HUDEP-2 (cell line): ENCODE results near the gene BGN.

Experiments
- DNase-seq, 76 experiments: peaks; one replicate each; lab custom pipeline; 2025; ENCODE audit not compliant: unreplicated experiment in 76 of 76; lab: John Stamatoyannopoulos, UW

BGN gene

DNA sequence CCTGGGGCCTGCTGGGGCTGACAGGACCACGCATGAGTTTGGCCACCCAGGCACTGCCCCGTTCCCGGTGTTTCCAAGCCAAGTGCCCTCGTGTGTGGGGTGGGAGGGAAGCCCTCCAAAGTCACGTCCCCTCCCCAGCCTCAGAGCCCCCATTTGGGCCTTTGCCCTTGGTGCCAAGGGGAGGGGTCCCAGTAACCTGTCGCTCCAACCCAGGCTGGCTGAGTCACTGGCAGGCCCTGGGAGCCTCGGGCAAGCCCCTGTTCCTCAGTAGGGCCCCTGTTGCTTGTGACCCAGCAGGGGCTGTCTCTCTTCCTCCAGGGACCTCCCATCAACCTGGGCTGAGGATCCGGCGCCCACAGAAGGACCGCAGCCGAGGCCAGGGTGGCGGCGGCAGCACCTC is 13.7 kb upstream of the BGN start:
- no peak for DNase-seq

DNA sequence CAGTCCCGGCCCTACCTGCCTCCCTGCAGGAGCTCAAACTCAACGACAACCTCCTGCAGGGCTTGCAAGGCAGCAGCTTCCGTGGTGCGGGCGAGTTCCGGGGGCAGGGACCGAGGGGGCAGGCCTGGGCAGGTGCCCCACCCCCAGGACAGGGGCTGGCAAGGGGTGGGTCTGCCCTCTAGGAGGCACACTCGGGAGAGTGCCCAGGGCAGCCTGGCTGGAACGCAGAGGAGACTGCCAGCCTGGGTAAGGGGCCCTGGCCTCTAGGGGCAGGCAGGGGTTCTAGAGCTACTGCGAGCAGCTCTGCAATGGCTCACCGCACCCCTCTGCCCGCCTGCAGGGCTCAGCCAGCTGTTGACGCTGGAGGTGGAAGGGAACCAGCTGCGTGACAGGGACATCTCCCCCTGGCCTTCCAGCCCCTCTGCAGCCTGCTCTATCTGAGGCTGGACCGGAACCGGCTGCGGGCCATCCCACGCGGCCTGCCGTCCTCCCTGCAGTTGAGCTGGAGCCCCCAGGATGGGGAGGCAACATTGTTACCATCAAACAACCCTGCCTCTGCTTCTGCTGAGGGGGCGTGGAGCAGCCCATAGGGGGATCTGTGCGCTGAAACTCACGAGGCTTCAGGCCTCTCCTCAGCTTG is 12.3 kb upstream of the BGN start:
- no peak for DNase-seq

DNA sequence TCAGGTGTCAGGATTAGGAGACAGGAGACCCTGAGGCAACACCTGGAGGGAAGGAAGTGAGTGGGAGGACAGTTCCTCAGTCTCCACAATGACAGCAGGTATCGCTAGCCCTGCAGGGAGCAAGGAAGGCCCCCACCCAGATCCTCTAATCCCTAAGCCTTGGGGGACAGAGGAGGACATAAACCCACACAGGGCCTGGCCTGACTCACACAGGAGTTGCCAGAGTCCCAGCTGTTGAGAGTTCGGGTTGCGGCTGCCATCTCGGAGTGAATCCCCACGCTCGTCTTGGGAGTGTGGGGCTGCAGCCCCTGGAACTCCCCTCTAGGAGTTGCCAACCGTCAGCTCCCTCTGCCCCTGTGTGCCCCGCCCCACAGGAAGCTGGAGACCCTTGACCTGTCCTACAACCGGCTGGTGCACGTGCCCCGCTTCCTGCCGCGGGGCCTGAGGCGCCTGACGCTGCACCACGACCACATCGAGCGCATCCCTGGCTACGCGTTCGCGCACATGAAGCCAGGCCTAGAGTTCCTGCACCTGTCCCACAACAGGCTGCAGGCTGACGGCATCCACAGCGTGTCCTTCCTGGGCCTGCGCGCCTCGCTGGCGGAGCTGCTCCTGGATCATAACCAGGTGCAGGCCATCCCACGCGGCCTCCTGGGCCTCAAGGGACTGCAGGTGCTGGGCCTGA is 9.2 kb upstream of the BGN start:
- no peak for DNase-seq

DNA sequence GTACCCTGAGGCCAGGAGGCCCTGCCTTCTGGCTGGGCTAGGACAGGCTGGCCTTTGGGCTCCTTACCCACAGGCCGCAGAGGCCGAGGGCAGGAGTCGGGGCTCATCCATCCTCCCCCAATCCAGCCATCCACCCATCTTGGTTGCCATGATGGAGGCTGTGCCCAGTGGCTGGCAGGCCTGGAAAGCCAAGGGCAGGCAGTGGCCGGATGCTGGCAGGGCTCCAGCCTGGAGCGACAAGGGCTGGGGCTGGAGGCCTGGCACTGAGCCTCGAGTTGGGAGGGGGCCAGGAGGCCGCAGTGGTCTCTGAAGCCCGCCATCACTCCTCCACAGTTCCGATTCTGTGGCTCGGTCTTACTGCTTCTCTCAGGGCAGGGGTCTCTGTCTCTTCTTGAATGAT is 8.6 kb upstream of the BGN start:
- DNase-seq: no peak

DNA sequence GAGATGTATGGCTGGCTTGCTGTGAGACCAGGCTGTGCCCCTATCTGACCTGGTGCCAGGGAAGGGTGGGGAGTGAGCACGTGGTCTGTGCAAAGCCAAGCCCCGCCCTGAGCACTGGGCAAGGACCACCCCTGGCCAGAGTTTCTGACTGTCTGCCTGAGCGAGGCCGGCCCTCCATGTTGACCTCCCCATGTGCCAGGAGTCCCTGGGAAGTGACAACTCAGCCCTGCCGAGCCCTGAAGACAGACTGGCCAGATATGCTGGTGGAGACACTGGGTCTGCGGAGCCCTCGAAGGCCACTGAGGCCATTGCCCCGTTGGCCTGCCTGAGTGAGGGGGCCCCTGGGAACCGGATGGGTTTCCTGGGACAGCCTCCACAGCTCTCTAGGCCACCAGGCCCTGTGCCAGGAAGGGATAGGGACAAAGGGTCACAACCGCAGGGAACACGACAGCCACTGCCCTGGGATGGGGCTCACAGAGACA is 7.1 kb upstream of the BGN start:
- no peak for DNase-seq

DNA sequence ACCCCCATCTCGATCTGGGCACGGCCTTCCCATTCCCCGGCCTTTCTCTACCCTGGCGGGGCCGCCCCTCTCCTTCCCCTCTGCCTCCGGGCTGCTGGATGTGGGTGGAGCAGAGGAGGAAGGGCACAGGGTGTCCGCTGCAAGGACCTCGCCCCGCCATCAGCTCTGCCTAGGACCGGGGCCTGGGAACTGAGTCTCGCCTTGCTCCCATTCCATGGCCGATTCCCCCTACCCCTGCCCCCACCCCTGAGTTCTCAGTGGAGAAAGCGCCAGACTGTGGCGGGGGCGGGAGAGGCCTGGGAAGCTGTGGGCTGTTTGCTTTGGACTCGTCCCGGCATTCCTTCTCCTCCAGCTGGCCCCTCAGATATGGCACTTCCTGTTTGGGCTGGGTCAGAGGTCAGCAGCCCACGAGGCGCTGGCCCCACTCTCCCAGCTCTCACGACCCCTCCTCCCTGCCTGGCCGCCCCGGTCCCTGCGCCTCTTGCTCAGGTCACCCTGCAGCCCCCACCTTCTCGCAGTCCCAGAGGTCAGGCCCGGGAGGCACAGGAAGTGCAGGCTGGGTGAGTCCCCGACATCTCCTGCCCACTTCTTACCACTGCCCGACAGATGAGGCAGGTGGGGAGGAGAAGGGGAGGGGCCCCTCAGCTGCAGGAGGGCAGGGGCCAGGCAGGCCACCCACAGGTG is 6.4 kb upstream of the BGN start:
- no peak for DNase-seq

DNA sequence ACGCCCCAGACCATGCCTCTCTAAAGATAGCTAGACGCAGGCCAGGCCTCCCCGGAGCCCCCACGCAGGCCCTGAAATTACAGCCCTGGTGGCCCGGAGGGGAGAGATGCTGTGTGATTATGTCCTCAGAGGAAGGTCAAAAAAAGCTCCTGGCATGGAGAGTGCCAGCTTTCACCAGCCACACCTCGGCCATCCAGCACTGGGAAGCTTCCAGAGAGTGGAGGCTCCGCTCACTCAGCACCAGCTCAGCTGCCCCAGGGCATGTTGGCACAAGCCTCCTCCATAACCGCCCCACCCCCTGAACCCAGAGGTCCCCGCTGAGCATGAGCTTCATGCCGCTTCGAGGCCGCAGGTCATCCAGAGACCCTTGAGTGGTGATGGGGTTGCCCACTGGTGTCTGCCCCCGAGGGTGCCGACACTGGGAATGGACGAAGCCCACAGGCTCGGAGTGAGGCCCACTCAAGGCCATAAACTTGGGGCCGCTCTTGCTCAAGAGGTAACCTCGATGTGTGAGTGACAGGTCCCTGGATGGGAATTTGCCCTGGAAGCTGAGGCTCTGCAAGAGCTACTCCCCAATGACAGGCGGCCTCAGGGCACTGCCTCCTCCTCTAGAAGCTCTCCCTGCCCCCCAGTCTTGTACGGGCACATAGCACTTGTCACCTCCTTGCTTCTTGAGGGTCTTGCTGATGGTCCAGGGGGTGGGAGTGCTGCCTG is 4.4 kb upstream of the BGN start:
- no peak for DNase-seq

DNA sequence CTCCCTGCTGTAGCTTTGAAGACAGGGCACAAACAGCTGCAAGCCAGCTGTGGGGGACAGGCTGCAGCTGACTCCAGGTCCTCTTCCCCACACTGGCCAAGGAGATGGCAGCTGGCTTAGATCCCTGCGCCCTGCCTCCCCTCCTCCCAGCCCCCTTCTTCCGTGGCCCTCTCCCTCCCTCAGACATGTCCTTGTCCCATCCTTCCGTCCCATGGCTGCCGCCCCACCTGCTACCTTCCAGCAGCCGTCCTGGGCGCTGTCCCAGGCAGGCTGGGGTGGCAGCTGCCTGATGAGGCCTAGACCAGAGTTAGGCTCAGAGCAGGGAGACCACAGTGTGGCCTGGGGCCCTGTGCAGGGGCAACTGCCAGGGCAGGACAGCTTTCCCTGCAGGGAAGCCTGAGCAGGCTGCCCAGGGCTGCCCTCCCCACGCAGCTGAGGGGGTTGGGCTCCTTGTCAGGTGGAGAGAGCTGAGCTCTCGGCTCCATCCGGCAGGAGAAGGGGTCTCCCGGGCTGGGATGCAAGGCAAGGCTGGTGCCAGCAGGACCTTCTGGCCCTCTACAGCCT is 3.3 kb upstream of the BGN start:
- no peak for DNase-seq

DNA sequence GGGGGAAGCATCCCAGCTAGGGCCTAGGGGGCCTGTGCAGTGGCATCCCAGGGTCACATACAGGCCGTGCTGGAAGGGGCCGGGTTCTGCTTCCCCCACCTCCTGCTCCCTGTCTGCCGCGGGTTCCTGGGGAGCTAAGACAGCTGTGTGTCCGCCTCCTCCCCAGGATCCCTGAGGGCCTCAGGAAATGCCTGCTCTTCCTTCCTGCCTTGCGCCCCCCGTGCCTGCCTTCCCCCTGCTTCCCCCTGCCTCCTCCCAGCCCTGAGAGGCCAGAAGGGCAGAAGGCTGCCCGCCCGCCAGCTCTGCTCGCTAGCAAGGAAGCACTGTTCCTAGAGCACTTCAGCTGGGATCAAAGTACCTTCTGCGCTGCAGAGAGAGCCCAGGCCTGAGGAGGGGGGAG is 2.9 kb upstream of the BGN start:
- DNase-seq: no peak

DNA sequence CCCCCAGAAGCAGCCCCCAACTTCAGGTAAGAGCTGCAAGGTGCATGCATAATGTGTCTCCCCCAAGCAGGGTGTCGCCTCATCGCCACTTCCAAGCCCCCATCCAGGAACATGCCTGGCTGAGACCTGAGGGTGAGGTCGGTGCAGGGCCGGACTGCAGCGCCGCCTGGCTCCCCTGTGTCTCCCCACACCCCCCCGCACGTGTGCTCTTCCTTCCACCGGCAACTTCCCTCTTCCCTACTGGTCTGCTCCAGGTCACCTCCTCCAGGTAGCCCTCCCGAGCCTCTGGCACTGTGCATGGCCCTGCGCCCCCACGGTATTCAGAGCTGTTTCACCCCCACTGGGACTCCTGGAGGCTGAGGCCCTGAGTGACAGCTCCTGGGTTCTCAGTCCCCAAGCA is 2.2 kb upstream of the BGN start:
- DNase-seq: no peak

DNA sequence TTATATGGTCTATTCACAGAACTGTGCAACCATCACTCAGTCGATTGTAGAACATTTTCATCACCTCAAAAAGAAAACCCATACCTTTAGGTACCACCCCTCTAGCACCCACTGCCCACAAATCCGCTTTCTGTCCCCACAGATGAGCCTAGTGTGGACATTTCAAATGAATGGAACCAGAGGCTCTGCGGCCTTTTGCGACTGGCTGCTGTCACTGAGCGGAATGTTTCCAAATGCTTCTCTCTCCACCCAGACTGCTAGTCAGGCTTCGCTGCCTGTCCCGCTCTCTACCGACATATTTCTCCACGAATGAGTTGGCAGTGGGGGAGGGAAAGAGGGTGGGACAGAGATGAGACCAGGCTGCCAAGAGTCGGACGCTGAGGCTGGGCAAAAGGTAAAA is 1.7 kb upstream of the BGN start:
- DNase-seq: no peak

DNA sequence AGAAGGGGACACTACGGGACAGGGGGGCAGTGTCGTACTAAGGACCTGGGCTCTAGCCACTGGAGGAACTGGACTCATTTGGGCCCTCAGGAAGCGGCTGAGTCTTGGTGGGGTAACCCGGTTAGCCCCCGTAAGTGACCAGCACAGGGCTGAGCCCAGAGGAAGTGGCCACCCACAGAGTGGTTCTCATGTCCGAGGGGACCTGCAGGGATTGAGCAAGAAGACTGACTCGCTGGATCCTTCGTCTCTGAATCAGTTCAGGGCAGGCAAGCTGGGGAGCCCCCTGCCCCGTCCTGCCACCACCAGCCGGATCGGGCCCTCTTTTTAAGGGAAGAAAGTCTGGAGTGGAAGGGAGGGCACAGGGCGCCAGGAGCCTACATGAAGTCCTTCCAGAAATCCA is 719 bp upstream of the BGN start:
- DNase-seq: no peak

DNA sequence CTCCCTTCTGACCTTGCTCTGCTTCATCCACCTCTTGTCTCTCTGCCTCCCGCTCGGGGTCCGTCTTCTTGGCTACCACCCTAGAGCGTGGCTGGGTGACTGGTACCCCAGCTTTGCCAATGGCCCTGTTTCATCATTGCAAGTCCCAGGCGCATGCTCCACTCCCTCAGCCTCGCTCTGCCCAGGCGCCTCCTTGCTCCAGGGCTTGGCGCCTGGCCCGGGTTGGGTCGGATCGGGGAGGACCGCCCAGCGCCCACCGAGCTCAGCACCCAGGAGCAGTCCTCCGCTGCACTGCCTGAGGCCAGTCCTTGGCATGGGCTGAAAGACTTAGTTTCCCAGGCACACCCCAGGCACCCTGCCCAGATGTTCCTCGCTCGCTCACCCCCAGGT is 577 bp downstream of the BGN start:
- no peak for DNase-seq

DNA sequence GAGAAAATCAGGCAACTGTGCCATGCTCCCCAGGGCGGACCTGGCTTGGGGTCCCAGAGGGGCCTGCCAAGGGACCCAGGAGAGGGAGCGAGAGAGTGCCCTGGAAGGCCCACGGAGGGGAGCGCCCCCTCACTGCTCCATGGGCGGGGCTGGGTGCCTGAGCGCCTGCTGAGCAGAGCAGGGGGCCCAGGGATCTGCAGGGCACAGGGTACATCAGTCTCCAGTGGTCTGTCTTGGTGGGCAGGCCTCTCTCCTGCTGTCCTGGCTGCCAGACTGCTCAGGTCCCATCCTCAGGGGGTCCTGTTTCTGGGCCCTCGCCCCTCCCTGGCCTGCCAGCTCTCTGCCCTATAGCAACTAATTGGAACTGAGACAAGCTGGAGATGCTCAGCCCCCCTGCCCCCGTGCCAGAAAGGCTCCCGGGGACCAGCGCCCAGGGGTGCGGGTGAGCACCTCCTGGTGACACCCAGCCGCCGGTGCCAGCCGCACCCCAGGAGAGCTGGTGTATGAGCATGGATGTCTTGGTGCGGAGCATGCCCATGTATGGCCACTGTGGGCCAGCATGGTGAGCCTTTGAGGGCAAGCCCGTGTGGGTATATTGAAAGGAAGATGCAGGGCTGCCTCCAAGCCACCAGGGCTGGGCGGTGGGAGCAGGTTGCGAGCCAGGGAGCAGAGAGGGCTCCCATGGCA is 1.3 kb downstream of the BGN start:
- no peak for DNase-seq

DNA sequence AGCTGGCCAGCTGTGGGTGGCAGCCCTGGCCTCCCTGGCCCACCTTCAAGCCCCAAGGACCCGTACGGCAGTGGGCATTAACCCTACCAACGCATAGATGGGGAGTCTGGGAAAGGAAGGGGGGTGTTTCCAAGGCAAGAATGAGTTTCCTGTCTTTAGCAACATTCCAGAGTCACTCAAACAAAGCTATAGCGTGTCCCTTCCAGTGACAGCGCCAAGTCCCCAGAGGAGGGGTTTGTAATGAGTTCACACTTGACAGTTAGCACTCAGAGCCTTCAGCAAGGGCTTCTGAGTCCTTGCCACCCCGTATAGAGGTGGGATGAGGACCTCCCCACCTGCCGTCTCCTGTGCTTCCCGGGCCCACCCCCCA is 1.8 kb downstream of the BGN start:
- DNase-seq: no peak

DNA sequence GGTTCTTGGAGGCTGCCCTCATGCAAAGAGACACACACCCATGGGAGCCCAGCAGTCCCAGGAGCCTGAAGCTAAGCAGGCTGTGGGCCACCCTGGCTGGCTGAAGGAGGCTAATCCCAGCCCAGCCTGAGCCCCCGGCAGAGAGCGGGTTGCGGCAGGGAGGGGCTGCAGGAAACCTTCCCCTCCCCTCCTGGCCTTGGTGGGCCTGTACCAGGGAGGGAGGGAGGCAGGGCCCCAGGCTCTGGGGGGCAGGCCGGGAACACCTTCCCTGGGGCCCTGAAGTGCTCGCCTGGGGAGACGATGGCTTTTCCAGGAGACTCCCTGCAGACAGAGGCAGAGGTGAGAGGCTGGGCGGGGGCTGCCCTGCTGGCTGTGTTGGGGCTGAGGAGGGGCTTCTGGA is 3.7 kb downstream of the BGN start:
- DNase-seq: no peak

DNA sequence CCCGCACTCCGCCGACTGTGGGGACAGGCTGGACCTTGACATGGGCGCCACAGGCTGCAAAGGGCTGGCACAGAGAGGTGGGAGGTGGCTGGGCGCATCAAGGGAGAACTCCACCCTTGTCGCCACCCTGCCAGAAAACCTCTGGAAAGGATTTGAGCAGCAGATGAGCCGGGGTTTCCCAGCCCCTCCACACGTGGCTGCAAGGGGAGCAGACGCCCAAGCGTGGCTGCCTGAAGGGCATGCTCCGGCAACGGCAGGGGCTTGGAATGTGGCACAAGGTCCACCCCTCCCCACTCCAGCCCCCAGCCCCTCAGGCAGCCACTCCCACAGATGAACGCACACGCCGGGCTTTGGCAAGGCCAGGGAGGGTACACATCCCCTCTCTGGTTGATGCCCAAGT is 4.6 kb downstream of the BGN start:
- no peak for DNase-seq

DNA sequence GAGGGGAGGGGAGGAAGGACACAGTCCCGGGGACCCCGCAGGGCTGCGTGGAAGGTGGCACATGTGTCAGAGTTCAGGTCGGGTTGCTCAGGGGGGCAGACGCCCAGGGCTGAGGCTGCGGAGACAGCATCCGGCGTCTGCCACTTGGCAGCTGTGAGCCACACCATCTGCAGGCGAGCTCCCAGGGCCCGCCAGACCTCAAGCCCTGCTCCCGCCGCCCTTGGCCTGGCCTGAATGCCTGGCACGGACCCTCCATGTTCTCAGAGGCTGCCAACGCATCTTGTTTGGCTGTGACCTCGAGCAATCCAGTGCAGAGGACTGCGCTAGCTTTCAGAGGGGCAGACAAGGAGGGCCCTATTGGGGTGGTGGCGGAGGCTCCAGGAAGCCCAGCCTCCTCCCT is 5.1 kb downstream of the BGN start:
- DNase-seq: no peak

DNA sequence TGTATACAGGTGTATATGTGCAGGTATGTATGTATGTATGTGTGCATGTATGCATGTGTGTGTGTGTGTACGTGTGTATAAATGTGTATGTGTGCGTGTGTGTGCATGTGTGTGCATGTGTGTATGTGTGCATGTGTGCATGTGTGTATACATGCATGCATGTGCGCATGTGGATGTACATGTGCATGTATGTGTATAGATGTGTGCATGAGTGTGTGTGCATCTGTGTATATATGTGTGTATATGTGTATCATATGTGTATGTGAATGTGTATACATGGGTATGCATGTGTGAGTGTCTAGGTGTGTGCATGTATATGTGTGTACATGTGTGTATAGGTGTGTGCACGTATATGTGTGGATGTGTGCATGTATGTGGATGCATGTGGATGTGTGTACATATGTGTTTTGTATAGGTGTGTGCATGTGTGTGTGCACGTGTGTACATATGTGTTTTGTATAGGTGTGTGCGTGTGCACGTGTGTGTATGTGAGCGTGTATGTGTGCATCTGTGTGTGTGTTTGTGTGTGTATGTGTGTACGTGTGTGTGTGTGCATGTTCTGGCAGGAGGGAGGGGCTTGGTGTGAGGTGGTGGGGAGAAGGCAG is 6.0 kb downstream of the BGN start:
- DNase-seq: no peak

DNA sequence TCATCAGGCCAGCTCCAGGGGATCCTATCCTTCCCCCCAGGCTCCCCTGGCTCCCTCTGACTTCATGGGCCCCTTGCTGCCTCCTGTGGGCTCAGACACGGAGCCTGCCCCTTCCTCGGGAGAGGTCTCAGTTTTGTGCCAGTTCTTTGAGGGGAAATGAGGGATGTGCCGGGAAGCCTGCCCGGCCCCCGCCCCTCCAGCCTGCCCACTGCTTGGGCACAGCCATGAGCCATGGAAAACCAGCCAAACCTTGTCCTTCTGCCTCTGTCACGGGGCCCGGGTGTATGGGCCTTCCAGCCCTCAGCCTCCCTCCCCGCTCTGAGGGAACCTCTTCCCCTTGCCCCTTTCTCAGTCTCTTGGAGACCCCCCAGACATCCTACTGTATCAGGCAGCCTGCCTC is 6.8 kb downstream of the BGN start:
- no peak for DNase-seq
